CD4-positive, alpha-beta T cell treated with Interleukin-17A for 1 hour (primary cell): ENCODE data around the gene BMP8A.
"Not testable (repeated sequence)": the region's sequence is repeated elsewhere in the genome, so short reads cannot be mapped to it uniquely, and the experiment has no call there.

Source experiments
- DNase-seq: peaks from one replicate; pipeline ENCODE4 v3.0.0-alpha.2; 2020

BMP8A gene

GRCh38 chr1:39491146-39491921, at the start of gene BMP8A:
BMP8A (plus strand) TSS chr1:39491636; CDS start chr1:39491992, 356 bp downstream.
- peak; percentile 76 for DNase-seq

GRCh38 chr1:39441797-39442196, 49.6 kb upstream of the BMP8A start:
- DNase-seq = no peak

GRCh38 chr1:39445573-39445972, 45.9 kb upstream of the BMP8A start:
- no peak for DNase-seq

GRCh38 chr1:39446986-39447567, 44.4 kb upstream of the BMP8A start:
- DNase-seq = no peak

- DNase-seq = not testable (repeated sequence)
These were observed 41.4 kb upstream of the BMP8A start for GRCh38 chr1:39450041-39450440.

- DNase-seq = no peak
These were observed 40.4 kb upstream of the BMP8A start for GRCh38 chr1:39450956-39451606.

- no peak for DNase-seq
These were observed 39.4 kb upstream of the BMP8A start for GRCh38 chr1:39452081-39452480.

- DNase-seq = no peak
These were observed 38.9 kb upstream of the BMP8A start for GRCh38 chr1:39452540-39452939.

GRCh38 chr1:39453603-39454002, 37.8 kb upstream of the BMP8A start:
- DNase-seq = no peak

GRCh38 chr1:39458991-39459390, 32.4 kb upstream of the BMP8A start:
- no peak for DNase-seq

GRCh38 chr1:39462074-39462473, 29.4 kb upstream of the BMP8A start:
- no peak for DNase-seq

- DNase-seq = no peak
These were observed 24.9 kb upstream of the BMP8A start for GRCh38 chr1:39466413-39467107.

GRCh38 chr1:39467108-39467720, 24.2 kb upstream of the BMP8A start:
- not testable (repeated sequence) for DNase-seq

- no peak for DNase-seq
These were observed 22.3 kb upstream of the BMP8A start for GRCh38 chr1:39469150-39469549.

GRCh38 chr1:39470040-39470439, 21.4 kb upstream of the BMP8A start:
- DNase-seq = no peak

GRCh38 chr1:39472826-39473225, 18.6 kb upstream of the BMP8A start:
- DNase-seq = no peak

GRCh38 chr1:39473324-39473723, 18.1 kb upstream of the BMP8A start:
- DNase-seq = no peak

GRCh38 chr1:39474810-39475209, 16.6 kb upstream of the BMP8A start:
- no peak for DNase-seq

GRCh38 chr1:39475551-39475950, 15.9 kb upstream of the BMP8A start:
- not testable (repeated sequence) for DNase-seq

GRCh38 chr1:39478126-39478915, 13.1 kb upstream of the BMP8A start:
- DNase-seq = no peak

- no peak for DNase-seq
These were observed 10.1 kb upstream of the BMP8A start for GRCh38 chr1:39481289-39481688.

GRCh38 chr1:39483276-39483675, 8.2 kb upstream of the BMP8A start:
- no peak for DNase-seq
